Mesendoderm (in vitro differentiated cells): ENCODE data around the gene IL6R.

Source experiments
- DNase-seq: peaks from one replicate; pipeline ENCODE4 v3.0.0; 2013
- H2AK5ac ChIP-seq: 2 replicates; pipeline ENCODE4 v1.6.1; 2013; ENCODE audit warnings: low read length, inconsistent platforms
- H2BK120ac ChIP-seq: 2 replicates; pipeline ENCODE4 v1.6.1; 2013; ENCODE audit warnings: low read depth, mild to moderate bottlenecking, low read length, moderate library complexity, mixed read lengths
- H2BK15ac ChIP-seq: replicated peaks from 2 replicates; pipeline ENCODE4 v1.6.1; 2013; ENCODE audit warnings: low read depth, mild to moderate bottlenecking, moderate library complexity
- H2BK5ac ChIP-seq: 2 replicates; pipeline ENCODE4 v1.6.1; 2013; ENCODE audit warnings: low read length, inconsistent platforms
- H3K18ac ChIP-seq: 2 replicates; pipeline ENCODE4 v1.6.1; 2013; ENCODE audit warnings: mild to moderate bottlenecking, low read length, mixed read lengths
- H3K23ac ChIP-seq: one replicate; pipeline ENCODE4 v1.6.1; 2013; ENCODE audit warnings: low read length
- H3K27ac ChIP-seq: 2 replicates; pipeline ENCODE4 v1.5.1; 2013; ENCODE audit warnings: low read depth, mild to moderate bottlenecking, inconsistent platforms, low read length, moderate library complexity
- H3K27me3 ChIP-seq: 2 replicates; pipeline ENCODE4 v1.6.1; 2013; ENCODE audit warnings: low read length, control low read depth, mild to moderate bottlenecking, inconsistent platforms; ENCODE audit not compliant: insufficient read depth, poor library complexity
- H3K36me3 ChIP-seq: 2 replicates; pipeline ENCODE4 v1.6.1; 2013; ENCODE audit warnings: low read length, inconsistent platforms; ENCODE audit not compliant: control insufficient read depth, insufficient read depth
- H3K4ac ChIP-seq: one replicate; pipeline ENCODE4 v1.6.1; 2013; ENCODE audit warnings: low read depth, mild to moderate bottlenecking, low read length, moderate library complexity
- H3K4me1 ChIP-seq: 2 replicates; pipeline ENCODE4 v1.6.1; 2013; ENCODE audit warnings: low read depth, low read length, inconsistent platforms; ENCODE audit not compliant: control insufficient read depth
- H3K4me2 ChIP-seq: 2 replicates; pipeline ENCODE4 v1.6.1; 2013; ENCODE audit warnings: low read length
- H3K4me3 ChIP-seq: 2 replicates; pipeline ENCODE4 v1.5.1; 2013; ENCODE audit warnings: mild to moderate bottlenecking, low read length
- H3K56ac ChIP-seq: one replicate; pipeline ENCODE4 v1.6.1; 2013; ENCODE audit warnings: low read length
- H3K79me1 ChIP-seq: 2 replicates; pipeline ENCODE4 v1.6.1; 2013; ENCODE audit warnings: low read length, inconsistent platforms
- H3K79me2 ChIP-seq: 2 replicates; pipeline ENCODE4 v1.6.1; 2013; ENCODE audit warnings: mild to moderate bottlenecking, low read length; ENCODE audit not compliant: control insufficient read depth, insufficient read depth
- H3K9ac ChIP-seq: 2 replicates; pipeline ENCODE4 v1.6.1; 2013; ENCODE audit warnings: low read length, inconsistent platforms
- H4K5ac ChIP-seq: one replicate; pipeline ENCODE4 v1.6.1; 2013; ENCODE audit warnings: low read length
- H4K8ac ChIP-seq: one replicate; pipeline ENCODE4 v1.6.1; 2013; ENCODE audit warnings: low read depth, mild to moderate bottlenecking, control low read depth, low read length, moderate library complexity
- WGBS: extraction: QIAGEN DNeasy Blood & Tissue Kit; methylation state at CpG from one replicate; pipeline ENCODE4 v1.1.7; 2013; ENCODE audit warnings: low lambda C conversion rate, missing lambda C conversion rate; ENCODE audit not compliant: insufficient coverage; ENCODE audit errors: extremely low coverage; 5-methylcytosine and 5-hydroxymethylcytosine counted together

Gene IL6R

DNA sequence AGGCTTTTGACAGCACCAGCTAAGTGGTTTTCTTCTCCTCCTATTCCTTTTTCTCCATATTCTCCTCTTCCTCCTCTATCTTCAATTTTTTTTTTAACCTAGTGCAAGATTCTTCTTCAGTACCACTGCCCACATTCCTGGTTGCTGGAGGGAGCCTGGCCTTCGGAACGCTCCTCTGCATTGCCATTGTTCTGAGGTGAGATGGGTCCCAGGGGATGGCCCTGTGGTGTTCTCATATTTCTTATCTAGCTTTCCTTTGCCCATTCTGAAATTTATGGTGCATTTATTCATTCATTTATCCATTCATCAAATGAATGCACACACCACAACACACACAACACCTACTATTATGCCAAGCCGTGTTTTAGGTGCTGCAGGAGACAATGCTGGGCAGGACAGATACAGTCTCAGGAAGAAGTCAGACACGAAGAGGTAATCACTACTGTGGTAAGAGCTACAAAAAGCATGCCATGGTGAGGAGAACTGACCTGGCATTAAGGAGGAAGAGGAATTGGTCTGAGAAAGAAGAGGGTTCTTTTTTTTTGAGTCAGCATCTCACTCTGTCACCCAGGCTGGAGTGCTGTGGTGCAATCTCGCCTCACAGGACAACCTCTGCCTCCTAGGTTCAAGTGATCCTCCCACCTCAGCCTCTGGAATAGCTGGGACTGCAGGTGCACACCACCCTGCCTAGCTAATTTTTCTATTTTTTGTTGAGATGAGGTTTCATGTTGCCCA is 49.4 kb downstream of the IL6R start:
- Histone ChIP-seq H3K23ac (no peak overlapping the region), H3K4me2 (no peak overlapping the region), H3K27ac (no peak overlapping the region), H3K9ac (no peak overlapping the region), H3K18ac (no peak overlapping the region), H3K56ac (no peak overlapping the region), H3K79me1 (no peaks in the 10 kb centered on the region), H4K8ac (no peak overlapping the region), H2BK15ac (no peak overlapping the region), H3K79me2 (no peaks in the 10 kb centered on the region), H3K4me1 (no peaks in the 10 kb centered on the region), H2BK120ac (no peak overlapping the region), H3K4me3 (no peak overlapping the region), H2AK5ac (no peak overlapping the region), H3K27me3 (no peaks in the 10 kb centered on the region), H3K4ac (no peak overlapping the region), H4K5ac (no peak overlapping the region), H3K36me3 (no peaks in the 10 kb centered on the region), H2BK5ac (no peak overlapping the region)
- no peak for DNase-seq
- no CpG with 5 or more reads among the region's 5 CpGs for WGBS

DNA sequence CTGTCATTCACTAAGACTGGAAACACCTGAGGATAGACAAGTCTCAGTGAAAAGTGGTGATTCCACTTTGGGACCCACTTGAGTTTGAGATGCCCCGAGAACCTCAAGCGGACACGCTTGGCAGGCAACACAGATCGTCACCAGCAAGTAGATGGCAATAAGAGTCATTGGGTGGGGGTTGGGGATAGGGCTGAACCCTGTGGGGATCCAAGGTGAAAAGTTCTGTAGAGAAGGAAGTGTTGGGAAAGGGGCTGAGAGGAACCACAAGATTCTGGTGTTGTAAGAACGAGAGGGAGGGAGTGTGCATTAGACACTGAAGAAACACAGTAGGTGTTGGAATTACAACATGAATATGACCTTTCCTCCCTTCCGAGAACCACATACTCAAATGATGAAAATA is 51.5 kb downstream of the IL6R start:
- Histone ChIP-seq H3K27ac (no peak overlapping the region), H4K5ac (no peak overlapping the region), H2BK5ac (no peak overlapping the region), H3K9ac (no peak overlapping the region), H3K4me2 (no peak overlapping the region), H3K27me3 (no peaks in the 10 kb centered on the region), H3K4me1 (no peaks in the 10 kb centered on the region), H3K56ac (no peak overlapping the region), H3K79me2 (no peaks in the 10 kb centered on the region), H3K23ac (no peak overlapping the region), H4K8ac (no peak overlapping the region), H3K4me3 (no peak overlapping the region), H2AK5ac (no peak overlapping the region), H2BK120ac (no peak overlapping the region), H3K79me1 (no peaks in the 10 kb centered on the region), H3K4ac (no peak overlapping the region), H2BK15ac (no peak overlapping the region), H3K36me3 (no peaks in the 10 kb centered on the region), H3K18ac (no peak overlapping the region)
- DNase-seq = no peak
- no CpG with 5 or more reads among the region's 6 CpGs for WGBS

DNA sequence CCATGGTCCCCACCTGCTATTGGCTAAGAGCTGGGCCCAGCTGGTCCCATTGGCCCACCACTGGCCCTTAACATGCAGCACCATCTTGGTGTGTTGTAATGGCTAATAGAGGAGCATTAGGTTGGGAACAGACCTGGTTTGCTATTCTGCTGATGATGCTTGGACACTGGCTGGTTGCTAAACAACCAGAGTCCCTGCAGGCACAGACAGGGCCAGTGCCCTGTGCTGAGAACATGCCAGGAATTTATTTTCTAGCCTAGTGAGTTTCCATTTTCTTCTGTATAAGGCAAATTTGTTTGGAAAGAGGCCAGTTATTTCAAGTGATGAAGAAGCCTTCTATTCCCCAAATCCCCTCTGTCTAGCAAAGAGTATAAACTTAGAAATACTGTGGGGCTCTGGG is 53.9 kb downstream of the IL6R start:
- no peak for DNase-seq
- H2AK5ac ChIP-seq = no peak overlapping the region
- H4K8ac ChIP-seq = no peak overlapping the region
- no peak overlapping the region for H3K18ac ChIP-seq
- no peaks in the 10 kb centered on the region for H3K27me3 ChIP-seq
- H3K9ac ChIP-seq = no peak overlapping the region
- H3K27ac ChIP-seq = no peak overlapping the region
- H4K5ac ChIP-seq = no peak overlapping the region
- H3K23ac ChIP-seq = no peak overlapping the region
- no peak overlapping the region for H3K4me3 ChIP-seq
- no peak overlapping the region for H2BK5ac ChIP-seq
- no peak overlapping the region for H2BK120ac ChIP-seq
- no peak overlapping the region for H2BK15ac ChIP-seq
- no peaks in the 10 kb centered on the region for H3K79me1 ChIP-seq
- no peak overlapping the region for H3K56ac ChIP-seq
- no peak overlapping the region for H3K4ac ChIP-seq
- H3K4me1 ChIP-seq = peaks cover 2% of the 10 kb centered on the region
- H3K4me2 ChIP-seq = no peak overlapping the region
- no peaks in the 10 kb centered on the region for H3K36me3 ChIP-seq
- H3K79me2 ChIP-seq = no peaks in the 10 kb centered on the region

DNA sequence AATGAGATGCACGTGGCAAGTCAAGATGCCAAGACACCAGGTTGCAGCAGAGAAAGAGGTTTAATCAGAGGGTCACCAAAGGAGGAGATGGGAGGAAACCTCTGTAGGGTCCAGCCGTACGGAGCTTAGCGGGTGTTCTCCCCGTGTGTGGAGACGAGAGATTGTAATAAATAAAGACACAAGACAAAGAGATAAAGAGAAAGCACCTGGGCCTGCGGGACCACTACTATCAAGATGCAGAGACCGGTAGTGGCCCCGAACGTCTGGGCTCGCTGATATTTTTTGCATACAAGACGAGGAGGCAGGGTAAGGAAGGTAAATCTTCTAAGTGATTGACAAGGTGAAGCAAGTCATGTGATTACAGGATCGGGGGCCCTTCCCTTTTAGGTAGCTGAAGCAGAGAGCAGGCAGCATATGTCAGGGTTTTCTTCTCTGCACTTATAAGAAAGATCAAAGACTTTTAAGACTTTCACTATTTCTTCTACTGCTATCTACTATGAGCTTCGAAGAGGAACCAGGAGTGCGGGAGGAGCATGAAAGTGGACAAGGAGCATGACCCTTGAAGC is 55.6 kb downstream of the IL6R start:
- H2BK5ac ChIP-seq = no peak overlapping the region
- H4K5ac ChIP-seq = no peak overlapping the region
- H3K27ac ChIP-seq = no peak overlapping the region
- no peak overlapping the region for H3K18ac ChIP-seq
- no peaks in the 10 kb centered on the region for H3K79me2 ChIP-seq
- no peaks in the 10 kb centered on the region for H3K79me1 ChIP-seq
- no peak overlapping the region for H3K4me3 ChIP-seq
- H3K56ac ChIP-seq = no peak overlapping the region
- H3K36me3 ChIP-seq = no peaks in the 10 kb centered on the region
- H3K4me2 ChIP-seq = no peak overlapping the region
- H3K4ac ChIP-seq = no peak overlapping the region
- no peak overlapping the region for H4K8ac ChIP-seq
- H3K27me3 ChIP-seq = no peaks in the 10 kb centered on the region
- no peak overlapping the region for H3K9ac ChIP-seq
- peaks cover 2% of the 10 kb centered on the region for H3K4me1 ChIP-seq
- DNase-seq = no peak
- no CpG with 5 or more reads among the region's 15 CpGs for WGBS
- H2BK120ac ChIP-seq = no peak overlapping the region
- no peak overlapping the region for H2AK5ac ChIP-seq
- no peak overlapping the region for H2BK15ac ChIP-seq
- H3K23ac ChIP-seq = no peak overlapping the region

DNA sequence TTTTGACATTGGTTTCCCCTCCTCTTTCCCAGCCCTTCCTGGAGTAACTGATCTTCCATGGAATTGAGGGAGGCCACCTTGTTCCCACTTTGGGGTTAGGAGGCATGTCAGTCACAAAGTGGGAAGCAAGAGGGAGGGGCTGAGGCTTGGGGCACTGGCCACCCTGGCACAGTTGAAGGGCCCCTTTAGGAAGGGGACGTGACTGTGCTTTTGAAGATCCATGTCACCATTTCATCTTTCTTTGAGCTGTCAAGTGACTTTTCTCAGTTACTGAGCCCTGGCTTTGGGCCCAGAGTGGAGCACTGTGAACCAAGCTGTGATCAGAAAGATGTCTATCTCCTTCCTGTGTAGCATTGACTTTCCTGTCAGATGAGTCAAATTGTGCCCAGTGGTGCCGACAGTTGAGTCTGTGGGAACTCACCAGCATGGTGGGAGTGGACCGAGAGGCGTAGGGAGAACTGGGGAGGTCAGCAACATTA is 58.4 kb downstream of the IL6R start:
- peak overlapping the region; percentile 65 for H3K4ac ChIP-seq
- WGBS = no CpG with 5 or more reads among the region's 4 CpGs
- no peaks in the 10 kb centered on the region for H3K36me3 ChIP-seq
- H3K9ac ChIP-seq = no peak overlapping the region
- no peak overlapping the region for H3K4me3 ChIP-seq
- H3K4me1 ChIP-seq = peaks cover 2% of the 10 kb centered on the region
- peak overlapping the region; percentile 30 for H2BK120ac ChIP-seq
- no peak overlapping the region for H4K8ac ChIP-seq
- H3K79me2 ChIP-seq = no peaks in the 10 kb centered on the region
- no peak overlapping the region for H3K4me2 ChIP-seq
- H3K18ac ChIP-seq = peak overlapping the region; percentile 55
- H3K79me1 ChIP-seq = no peaks in the 10 kb centered on the region
- peak overlapping the region; percentile 55 for H2BK5ac ChIP-seq
- H3K27me3 ChIP-seq = no peaks in the 10 kb centered on the region
- peak overlapping the region; percentile 90 for H2AK5ac ChIP-seq
- peak overlapping the region; percentile 45 for H3K56ac ChIP-seq
- H2BK15ac ChIP-seq = no peak overlapping the region
- no peak for DNase-seq
- no peak overlapping the region for H4K5ac ChIP-seq
- no peak overlapping the region for H3K23ac ChIP-seq
- no peak overlapping the region for H3K27ac ChIP-seq
